Hepatocyte (in vitro differentiated cells): ENCODE results near the gene GNG12.

Experiments
- EZH2 ChIP-seq: fragments of 200-600 bp; sonication (generic); IDR thresholded peaks from 2 replicates; pipeline ENCODE4 v1.6.1; 2016; ENCODE audit warnings: antibody characterized with exemption, mild to moderate bottlenecking, borderline replicate concordance
- TF ChIP-seq, protein P1 (sequence below): fragments of 200-600 bp; sonication (generic); IDR thresholded peaks from 2 replicates; pipeline ENCODE4 v1.5.1; 2016; ENCODE audit warnings: antibody characterized with exemption, mild to moderate bottlenecking; ENCODE audit not compliant: poor library complexity

DNA sequence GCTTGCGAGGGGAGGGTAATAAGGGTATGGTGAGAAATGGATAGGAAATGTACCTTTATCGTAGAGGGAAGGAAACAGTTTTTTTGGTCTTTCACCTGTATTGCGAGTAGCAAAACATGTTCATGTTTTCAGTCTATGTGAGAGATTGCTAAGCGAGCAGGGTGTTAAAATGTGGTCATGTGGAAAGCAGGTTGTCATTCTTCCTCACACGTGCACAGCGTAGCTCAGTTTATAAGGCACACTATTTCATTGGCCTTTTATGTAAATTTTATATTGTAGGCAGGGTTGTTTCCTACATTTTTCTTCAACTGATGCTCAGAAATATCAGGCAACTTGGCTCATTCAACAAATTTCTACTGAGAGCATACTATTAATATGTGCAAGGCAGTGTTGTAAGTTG, 18.5 kb upstream of the GNG12 start:
- TF ChIP-seq, protein P1, sequence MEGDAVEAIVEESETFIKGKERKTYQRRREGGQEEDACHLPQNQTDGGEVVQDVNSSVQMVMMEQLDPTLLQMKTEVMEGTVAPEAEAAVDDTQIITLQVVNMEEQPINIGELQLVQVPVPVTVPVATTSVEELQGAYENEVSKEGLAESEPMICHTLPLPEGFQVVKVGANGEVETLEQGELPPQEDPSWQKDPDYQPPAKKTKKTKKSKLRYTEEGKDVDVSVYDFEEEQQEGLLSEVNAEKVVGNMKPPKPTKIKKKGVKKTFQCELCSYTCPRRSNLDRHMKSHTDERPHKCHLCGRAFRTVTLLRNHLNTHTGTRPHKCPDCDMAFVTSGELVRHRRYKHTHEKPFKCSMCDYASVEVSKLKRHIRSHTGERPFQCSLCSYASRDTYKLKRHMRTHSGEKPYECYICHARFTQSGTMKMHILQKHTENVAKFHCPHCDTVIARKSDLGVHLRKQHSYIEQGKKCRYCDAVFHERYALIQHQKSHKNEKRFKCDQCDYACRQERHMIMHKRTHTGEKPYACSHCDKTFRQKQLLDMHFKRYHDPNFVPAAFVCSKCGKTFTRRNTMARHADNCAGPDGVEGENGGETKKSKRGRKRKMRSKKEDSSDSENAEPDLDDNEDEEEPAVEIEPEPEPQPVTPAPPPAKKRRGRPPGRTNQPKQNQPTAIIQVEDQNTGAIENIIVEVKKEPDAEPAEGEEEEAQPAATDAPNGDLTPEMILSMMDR: no peak
- TF ChIP-seq EZH2: no peak
